ENCODE data around the gene NELL2.

DNA sequence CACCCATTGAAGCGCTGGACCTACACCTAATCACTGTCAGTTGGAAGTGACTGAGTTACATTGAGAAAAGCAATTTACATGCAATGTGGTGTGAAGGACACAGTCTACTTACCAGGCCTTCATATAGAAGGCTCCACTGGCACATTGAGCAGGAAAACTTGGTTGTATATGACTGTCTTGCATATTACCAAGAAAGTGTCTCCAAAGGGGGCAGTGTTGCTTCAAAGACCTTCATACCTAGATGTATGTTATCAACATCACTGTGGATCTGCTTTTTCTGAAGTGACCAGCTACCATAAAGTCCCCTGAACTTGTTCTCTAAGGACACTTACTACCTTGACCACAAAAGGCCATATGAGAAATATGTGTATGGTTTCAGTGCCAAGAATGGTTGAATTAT, 64.1 kb downstream of the NELL2 start:
- TF ChIP-seq POLR2A (IDR thresholded peaks at IDR 0.05; ENCODE audit: low read length), result no peak
- no peak for TF ChIP-seq PHF8 (IDR thresholded peaks at IDR 0.05; ENCODE audit: borderline replicate concordance, low read depth)
- TF ChIP-seq, protein P1, sequence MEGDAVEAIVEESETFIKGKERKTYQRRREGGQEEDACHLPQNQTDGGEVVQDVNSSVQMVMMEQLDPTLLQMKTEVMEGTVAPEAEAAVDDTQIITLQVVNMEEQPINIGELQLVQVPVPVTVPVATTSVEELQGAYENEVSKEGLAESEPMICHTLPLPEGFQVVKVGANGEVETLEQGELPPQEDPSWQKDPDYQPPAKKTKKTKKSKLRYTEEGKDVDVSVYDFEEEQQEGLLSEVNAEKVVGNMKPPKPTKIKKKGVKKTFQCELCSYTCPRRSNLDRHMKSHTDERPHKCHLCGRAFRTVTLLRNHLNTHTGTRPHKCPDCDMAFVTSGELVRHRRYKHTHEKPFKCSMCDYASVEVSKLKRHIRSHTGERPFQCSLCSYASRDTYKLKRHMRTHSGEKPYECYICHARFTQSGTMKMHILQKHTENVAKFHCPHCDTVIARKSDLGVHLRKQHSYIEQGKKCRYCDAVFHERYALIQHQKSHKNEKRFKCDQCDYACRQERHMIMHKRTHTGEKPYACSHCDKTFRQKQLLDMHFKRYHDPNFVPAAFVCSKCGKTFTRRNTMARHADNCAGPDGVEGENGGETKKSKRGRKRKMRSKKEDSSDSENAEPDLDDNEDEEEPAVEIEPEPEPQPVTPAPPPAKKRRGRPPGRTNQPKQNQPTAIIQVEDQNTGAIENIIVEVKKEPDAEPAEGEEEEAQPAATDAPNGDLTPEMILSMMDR (IDR thresholded peaks at IDR 0.05), result no peak
- TF ChIP-seq, protein P2, sequence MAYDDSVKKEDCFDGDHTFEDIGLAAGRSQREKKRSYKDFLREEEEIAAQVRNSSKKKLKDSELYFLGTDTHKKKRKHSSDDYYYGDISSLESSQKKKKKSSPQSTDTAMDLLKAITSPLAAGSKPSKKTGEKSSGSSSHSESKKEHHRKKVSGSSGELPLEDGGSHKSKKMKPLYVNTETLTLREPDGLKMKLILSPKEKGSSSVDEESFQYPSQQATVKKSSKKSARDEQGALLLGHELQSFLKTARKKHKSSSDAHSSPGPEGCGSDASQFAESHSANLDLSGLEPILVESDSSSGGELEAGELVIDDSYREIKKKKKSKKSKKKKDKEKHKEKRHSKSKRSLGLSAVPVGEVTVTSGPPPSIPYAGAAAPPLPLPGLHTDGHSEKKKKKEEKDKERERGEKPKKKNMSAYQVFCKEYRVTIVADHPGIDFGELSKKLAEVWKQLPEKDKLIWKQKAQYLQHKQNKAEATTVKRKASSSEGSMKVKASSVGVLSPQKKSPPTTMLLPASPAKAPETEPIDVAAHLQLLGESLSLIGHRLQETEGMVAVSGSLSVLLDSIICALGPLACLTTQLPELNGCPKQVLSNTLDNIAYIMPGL (CRISPR knock-in tag; IDR thresholded peaks at IDR 0.05; ENCODE audit: borderline replicate concordance), result no peak
- TF ChIP-seq, protein P3, sequence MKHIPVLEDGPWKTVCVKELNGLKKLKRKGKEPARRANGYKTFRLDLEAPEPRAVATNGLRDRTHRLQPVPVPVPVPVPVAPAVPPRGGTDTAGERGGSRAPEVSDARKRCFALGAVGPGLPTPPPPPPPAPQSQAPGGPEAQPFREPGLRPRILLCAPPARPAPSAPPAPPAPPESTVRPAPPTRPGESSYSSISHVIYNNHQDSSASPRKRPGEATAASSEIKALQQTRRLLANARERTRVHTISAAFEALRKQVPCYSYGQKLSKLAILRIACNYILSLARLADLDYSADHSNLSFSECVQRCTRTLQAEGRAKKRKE (CRISPR knock-in tag; IDR thresholded peaks at IDR 0.05; ENCODE audit: low read depth), result no peak
- no peak for TF ChIP-seq ZFP36 (IDR thresholded peaks at IDR 0.05; ENCODE audit: borderline replicate concordance, partially characterized antibody)
- peak in 1 of 2 experiments; percentile 8; a peak in 1 of 5 replicates for TF ChIP-seq RAD21 (conservative IDR thresholded peaks at IDR 0.05 in 1 of 2, IDR thresholded peaks at IDR 0.05 in 1 of 2)
- TF ChIP-seq MAZ (IDR thresholded peaks at IDR 0.05; ENCODE audit: borderline replicate concordance, low read depth, low read length), result no peak
- TF ChIP-seq RNF2 (IDR thresholded peaks at IDR 0.05; ENCODE audit: borderline replicate concordance, low read depth), result no peak
- TF ChIP-seq, protein P4, sequence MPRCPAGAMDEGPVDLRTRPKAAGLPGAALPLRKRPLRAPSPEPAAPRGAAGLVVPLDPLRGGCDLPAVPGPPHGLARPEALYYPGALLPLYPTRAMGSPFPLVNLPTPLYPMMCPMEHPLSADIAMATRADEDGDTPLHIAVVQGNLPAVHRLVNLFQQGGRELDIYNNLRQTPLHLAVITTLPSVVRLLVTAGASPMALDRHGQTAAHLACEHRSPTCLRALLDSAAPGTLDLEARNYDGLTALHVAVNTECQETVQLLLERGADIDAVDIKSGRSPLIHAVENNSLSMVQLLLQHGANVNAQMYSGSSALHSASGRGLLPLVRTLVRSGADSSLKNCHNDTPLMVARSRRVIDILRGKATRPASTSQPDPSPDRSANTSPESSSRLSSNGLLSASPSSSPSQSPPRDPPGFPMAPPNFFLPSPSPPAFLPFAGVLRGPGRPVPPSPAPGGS (IDR thresholded peaks at IDR 0.05), result no peak

All from A549 (cell line).